NB4 (cell line): ENCODE measurements around the gene PLCH2.

Experiments
- CTCF ChIP-seq: IDR thresholded peaks from one replicate; pipeline ENCODE4 v1.5.1; 2012; ENCODE audit warnings: low read depth, low read length
- MAX ChIP-seq: IDR thresholded peaks from 2 replicates; pipeline ENCODE4 v1.6.1; 2011; ENCODE audit warnings: low read depth, low read length
- MYC ChIP-seq: IDR thresholded peaks from 2 replicates; pipeline ENCODE4 v1.6.1; 2011; ENCODE audit warnings: low read depth, low read length
- POLR2A ChIP-seq: IDR thresholded peaks from 2 replicates; pipeline ENCODE4 v1.6.1; 2011; ENCODE audit warnings: mild to moderate bottlenecking; ENCODE audit not compliant: insufficient read length; ENCODE audit errors: extremely low read depth

GRCh38 chr1:2472561-2473177 lies 3.4 kb upstream of the PLCH2 start:
- no peak for TF ChIP-seq CTCF
- no peak for TF ChIP-seq MYC
- no peak for TF ChIP-seq POLR2A
- TF ChIP-seq MAX: no peak
